Endometrial microvascular endothelial cells (primary cell): Measurements from ENCODE around the gene TUBB6. TPM values are rescaled to one million over a fixed set of nuclear protein-coding genes. Genes with fewer than 3 reads are reported as not detected.

ENCODE experiments used
- in situ Hi-C: cut with HindIII; loops from 2 replicates; pipeline ENCODE4 v1.10.0; 2017; ENCODE audit warnings: low sequenced_read_pairs, low pct_unique_long_range_greater_than_20kb; ENCODE audit errors: inconsistent ontology term
- total RNA-seq: library from RNA; depleted of rRNA; stranded (reverse); fragments of >200 nt; gene quantifications from one replicate; pipeline ENCODE4 v1.2.3, GENCODE V29; 2015; ENCODE audit errors: inconsistent ontology term

Gene TUBB6
- total RNA-seq = 1,253 TPM

- in situ Hi-C loops = no loop called here
These were observed at the start of gene TUBB6 for GRCh38 chr18:12307701-12308385. Gene TUBB6, plus strand, starts transcription at chr18:12308241. Its CDS starts 52 bp downstream, at chr18:12308293.

- in situ Hi-C loops = no loop called here
These were observed 49.0 kb upstream of the TUBB6 start for GRCh38 chr18:12258719-12259705.

GRCh38 chr18:12262748-12263147 is 45.3 kb upstream of the TUBB6 start:
- in situ Hi-C loops = no loop called here

- in situ Hi-C loops = no loop called here
These were observed 43.2 kb upstream of the TUBB6 start for GRCh38 chr18:12264864-12265263.

GRCh38 chr18:12271376-12272235 is 36.4 kb upstream of the TUBB6 start:
- in situ Hi-C loops = no loop called here

- in situ Hi-C loops = no loop called here
These were observed 33.2 kb upstream of the TUBB6 start for GRCh38 chr18:12274793-12275192.

- in situ Hi-C loops = no loop called here
These were observed 31.1 kb upstream of the TUBB6 start for GRCh38 chr18:12276736-12277554.

GRCh38 chr18:12278215-12278671 is 29.8 kb upstream of the TUBB6 start:
- in situ Hi-C loops = no loop called here

GRCh38 chr18:12278741-12279682 is 29.0 kb upstream of the TUBB6 start:
- in situ Hi-C loops = no loop called here

GRCh38 chr18:12279781-12280531 is 28.1 kb upstream of the TUBB6 start:
- in situ Hi-C loops = no loop called here

- in situ Hi-C loops = no loop called here
These were observed 26.2 kb upstream of the TUBB6 start for GRCh38 chr18:12281861-12282260.

GRCh38 chr18:12282442-12283039 is 25.5 kb upstream of the TUBB6 start:
- in situ Hi-C loops = no loop called here

GRCh38 chr18:12283256-12283655 is 24.8 kb upstream of the TUBB6 start:
- in situ Hi-C loops = no loop called here

GRCh38 chr18:12283666-12284065 is 24.4 kb upstream of the TUBB6 start:
- in situ Hi-C loops = no loop called here

GRCh38 chr18:12287131-12287681 is 20.8 kb upstream of the TUBB6 start:
- in situ Hi-C loops = no loop called here
